ENCODE measurements around the gene ATP6V1D. TPM values are rescaled to one million over a fixed set of nuclear protein-coding genes. Genes with fewer than 3 reads are reported as not detected.

The ATP6V1D gene
- total RNA-seq, 1 experiment from 2014 or later, result 85.9 TPM

- BruUV-seq (replicated peaks), result no TSS peak
- H4K20me1 ChIP-seq (ENCODE audit: low read length), result peaks cover 37% of the 10 kb centered on the region
- ATAC-seq, result no peak
- no peak overlapping the region for H3K27ac ChIP-seq (ENCODE audit: low read length)
- no peaks in the 10 kb centered on the region for H3F3A ChIP-seq (ENCODE audit: low read length, unreplicated experiment)
- no peaks in the 10 kb centered on the region for H3K9me3 ChIP-seq (ENCODE audit: low read length)
- 0 out of 2 replicates have a peak overlapping the region, but pooled peaks have one; percentile 8 for H2AFZ ChIP-seq (ENCODE audit: low read length)
- peaks cover 81% of the 10 kb centered on the region for H3K79me2 ChIP-seq (ENCODE audit: low read length)
- DNase-seq, result peak; percentile 36
- H3K9ac ChIP-seq (ENCODE audit: low read length), result peak overlapping the region; percentile 91
- no peaks in the 10 kb centered on the region for H3K9me2 ChIP-seq (replicated peaks; ENCODE audit: low read length)
- ChIA-PET POLR2A (ENCODE audit: unreplicated experiment) (no interaction called here), CTCF (interaction anchor here (0.6 kb wide), 1 partner anchor 152 kb away, joined by 6 read pairs; no protein-coding TSS in a partner anchor)
- peak overlapping the region; percentile 88 for H3K4me2 ChIP-seq (ENCODE audit: low read length)
- H3K4me1 ChIP-seq (ENCODE audit: insufficient read depth, low read length), result peaks cover 38% of the 10 kb centered on the region
- H3K27me3 ChIP-seq (ENCODE audit: low read length), result no peaks in the 10 kb centered on the region
- peak overlapping the region; percentile 83 for H3K4me3 ChIP-seq (ENCODE audit: low read length)
- intact Hi-C loops (cut with micrococcal nuclease), result loop anchor here (2.0 kb wide), 1 partner anchor 191 kb away; no protein-coding TSS in a partner anchor
- TF ChIP-seq CTCF (conservative IDR thresholded peaks at IDR 0.05; ENCODE audit: low read depth, low read length) (no peak), EZH2phosphoT487 (IDR thresholded peaks at IDR 0.05; ENCODE audit: borderline replicate concordance, low read length) (no peak), EZH2 (IDR thresholded peaks at IDR 0.05; ENCODE audit: low read length, unreplicated experiment) (no peak)
- H3K36me3 ChIP-seq (ENCODE audit: low read depth, low read length), result peaks cover 7% of the 10 kb centered on the region
Measured at GRCh38 chr14:67357969-67358354, 1.6 kb downstream of the ATP6V1D start.

GRCh38 chr14:67357186-67357968 lies 2.2 kb downstream of the ATP6V1D start:
- intact Hi-C loops (cut with micrococcal nuclease), result no loop called here
- H3K9me2 ChIP-seq (replicated peaks; ENCODE audit: low read length), result no peaks in the 10 kb centered on the region
- H3K4me3 ChIP-seq (ENCODE audit: low read length), result peak overlapping the region; percentile 83
- no peak overlapping the region for H3K27ac ChIP-seq (ENCODE audit: low read length)
- peaks cover 32% of the 10 kb centered on the region for H3K4me1 ChIP-seq (ENCODE audit: insufficient read depth, low read length)
- no peak for DNase-seq
- peaks cover 2% of the 10 kb centered on the region for H3K36me3 ChIP-seq (ENCODE audit: low read depth, low read length)
- peak overlapping the region; percentile 88 for H3K4me2 ChIP-seq (ENCODE audit: low read length)
- H3K9me3 ChIP-seq (ENCODE audit: low read length), result no peaks in the 10 kb centered on the region
- no peak for TF ChIP-seq EZH2 (IDR thresholded peaks at IDR 0.05; ENCODE audit: low read length, unreplicated experiment)
- TF ChIP-seq EZH2phosphoT487 (IDR thresholded peaks at IDR 0.05; ENCODE audit: borderline replicate concordance, low read length), result no peak
- TF ChIP-seq CTCF (conservative IDR thresholded peaks at IDR 0.05; ENCODE audit: low read depth, low read length), result no peak
- POLR2A ChIA-PET (ENCODE audit: unreplicated experiment), result no interaction called here
- CTCF ChIA-PET, result interaction anchor here (0.5 to 0.7 kb wide), 3 partner anchors 74 to 170 kb away, joined by 3 to 6 read pairs (median 3); no protein-coding TSS in a partner anchor
- peaks cover 31% of the 10 kb centered on the region for H4K20me1 ChIP-seq (ENCODE audit: low read length)
- peaks cover 75% of the 10 kb centered on the region for H3K79me2 ChIP-seq (ENCODE audit: low read length)
- no TSS peak for BruUV-seq (replicated peaks)
- peak overlapping the region; percentile 91; the same call in 1 of the 2 replicates for H3K9ac ChIP-seq (ENCODE audit: low read length)
- no peaks in the 10 kb centered on the region for H3F3A ChIP-seq (ENCODE audit: low read length, unreplicated experiment)
- H3K27me3 ChIP-seq (ENCODE audit: low read length), result no peaks in the 10 kb centered on the region
- 0 out of 2 replicates have a peak overlapping the region, but pooled peaks have one; percentile 8 for H2AFZ ChIP-seq (ENCODE audit: low read length)
- no peak for ATAC-seq

- H4K20me1 ChIP-seq (ENCODE audit: low read length), result peaks cover 5% of the 10 kb centered on the region; the same call in 1 of the 2 replicates
- H3F3A ChIP-seq (ENCODE audit: low read length, unreplicated experiment), result no peaks in the 10 kb centered on the region
- H3K9me3 ChIP-seq (ENCODE audit: low read length), result no peaks in the 10 kb centered on the region
- no TSS peak for BruUV-seq (replicated peaks)
- H3K36me3 ChIP-seq (ENCODE audit: low read depth, low read length), result peaks cover 13% of the 10 kb centered on the region
- TF ChIP-seq EZH2phosphoT487 (IDR thresholded peaks at IDR 0.05; ENCODE audit: borderline replicate concordance, low read length) (no peak), EZH2 (IDR thresholded peaks at IDR 0.05; ENCODE audit: low read length, unreplicated experiment) (no peak), CTCF (conservative IDR thresholded peaks at IDR 0.05; ENCODE audit: low read depth, low read length) (no peak)
- H2AFZ ChIP-seq (ENCODE audit: low read length), result no peak overlapping the region
- no peak overlapping the region for H3K27ac ChIP-seq (ENCODE audit: low read length)
- 0 out of 2 replicates have a peak, but pooled peaks cover 6% of the 10 kb centered on the region for H3K4me1 ChIP-seq (ENCODE audit: insufficient read depth, low read length)
- H3K9me2 ChIP-seq (replicated peaks; ENCODE audit: low read length), result no peaks in the 10 kb centered on the region
- DNase-seq (no peak), ATAC-seq (no peak)
- H3K79me2 ChIP-seq (ENCODE audit: low read length), result peaks cover 28% of the 10 kb centered on the region
- ChIA-PET POLR2A (ENCODE audit: unreplicated experiment) (no interaction called here), CTCF (interaction anchor here (0.6 to 0.7 kb wide), 2 partner anchors 68 to 485 kb away, joined by 3 to 8 read pairs; no protein-coding TSS in a partner anchor)
- no peaks in the 10 kb centered on the region for H3K27me3 ChIP-seq (ENCODE audit: low read length)
- no peak overlapping the region for H3K4me3 ChIP-seq (ENCODE audit: low read length)
- intact Hi-C loops (cut with micrococcal nuclease), result no loop called here
- no peak overlapping the region for H3K9ac ChIP-seq (ENCODE audit: low read length)
- no peak overlapping the region for H3K4me2 ChIP-seq (ENCODE audit: low read length)
Measured at GRCh38 chr14:67352055-67352454, 7.5 kb downstream of the ATP6V1D start.

All from PC-3 (cell line).